ENCODE data around the gene AFF3.

GRCh38 chr2:100189387-100189786 is 47.0 kb upstream of the AFF3 start:
- TF ChIP-seq EP300 (IDR thresholded peaks at IDR 0.05; ENCODE audit: borderline replicate concordance in 1 of 2, control insufficient read depth in 1 of 2, low read depth in 2 of 2, low read length in 2 of 2) (no peak), CEBPB (IDR thresholded peaks at IDR 0.05; ENCODE audit: borderline replicate concordance in 1 of 2, low read depth in 2 of 2, low read length in 2 of 2) (no peak), BACH1 (IDR thresholded peaks at IDR 0.05; ENCODE audit: borderline replicate concordance) (no peak), CTCF (IDR thresholded peaks at IDR 0.05 in 2 of 3, conservative IDR thresholded peaks at IDR 0.05 in 1 of 3; ENCODE audit: control insufficient read depth in 2 of 3, extremely low read depth in 1 of 3, insufficient read depth in 1 of 3, low read depth in 3 of 3, low read length in 3 of 3) (no peak), POLR2A (IDR thresholded peaks at IDR 0.05; ENCODE audit: low read depth, low read length) (no peak), POLR2AphosphoS5 (IDR thresholded peaks at IDR 0.05; ENCODE audit: low read length) (no peak), RAD51 (IDR thresholded peaks at IDR 0.05) (no peak), SPI1 (IDR thresholded peaks at IDR 0.05; ENCODE audit: borderline replicate concordance, insufficient read depth, low read depth, low read length) (no peak), POU2F2 (IDR thresholded peaks at IDR 0.05; ENCODE audit: borderline replicate concordance, low read depth, low read length) (no peak), ZZZ3 (IDR thresholded peaks at IDR 0.05; ENCODE audit: control insufficient read depth, insufficient read length, low read depth) (no peak), CEBPZ (IDR thresholded peaks at IDR 0.05; ENCODE audit: low read depth, low read length) (no peak), SREBF2 (IDR thresholded peaks at IDR 0.05; ENCODE audit: low read length) (no peak), YY1 (IDR thresholded peaks at IDR 0.05; ENCODE audit: low read depth, low read length) (no peak)
- TF ChIP-seq, protein P1, sequence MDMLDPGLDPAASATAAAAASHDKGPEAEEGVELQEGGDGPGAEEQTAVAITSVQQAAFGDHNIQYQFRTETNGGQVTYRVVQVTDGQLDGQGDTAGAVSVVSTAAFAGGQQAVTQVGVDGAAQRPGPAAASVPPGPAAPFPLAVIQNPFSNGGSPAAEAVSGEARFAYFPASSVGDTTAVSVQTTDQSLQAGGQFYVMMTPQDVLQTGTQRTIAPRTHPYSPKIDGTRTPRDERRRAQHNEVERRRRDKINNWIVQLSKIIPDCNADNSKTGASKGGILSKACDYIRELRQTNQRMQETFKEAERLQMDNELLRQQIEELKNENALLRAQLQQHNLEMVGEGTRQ (IDR thresholded peaks at IDR 0.05; ENCODE audit: borderline replicate concordance, low read depth, low read length) = no peak

Data from GM12878 (cell line).